A204.1 (cell line): ENCODE results near the gene PDX1.

Experiments
- FAIRE-seq: peaks from 2 replicates; lab custom pipeline; 2012; peaks lifted over from hg19 to GRCh38; lab: Jason Lieb, UNC

The PDX1 gene

GRCh38 chr13:27970382-27971235 is 50.8 kb downstream of the PDX1 start:
- FAIRE-seq = no peak

GRCh38 chr13:27971236-27971645 is 51.4 kb downstream of the PDX1 start:
- no peak for FAIRE-seq

GRCh38 chr13:27971776-27972477 is 52.1 kb downstream of the PDX1 start:
- FAIRE-seq = no peak

DNA sequence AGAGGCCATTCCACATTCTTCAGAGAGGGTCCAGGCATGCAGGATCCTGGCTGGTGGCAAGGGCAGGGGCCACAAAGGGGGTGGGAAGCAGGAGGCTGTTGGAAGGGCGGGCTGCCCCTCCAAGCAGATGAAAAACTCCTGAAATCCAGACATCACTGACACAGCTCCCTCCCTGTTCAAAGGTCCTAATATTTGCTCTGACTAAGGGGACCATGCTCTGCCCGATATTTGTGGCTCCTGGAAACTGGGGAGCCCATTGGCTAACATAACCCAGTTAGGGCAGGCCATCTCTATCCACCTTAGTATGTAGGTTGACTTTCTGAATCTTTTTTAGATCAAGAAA is 52.6 kb downstream of the PDX1 start:
- no peak for FAIRE-seq

DNA sequence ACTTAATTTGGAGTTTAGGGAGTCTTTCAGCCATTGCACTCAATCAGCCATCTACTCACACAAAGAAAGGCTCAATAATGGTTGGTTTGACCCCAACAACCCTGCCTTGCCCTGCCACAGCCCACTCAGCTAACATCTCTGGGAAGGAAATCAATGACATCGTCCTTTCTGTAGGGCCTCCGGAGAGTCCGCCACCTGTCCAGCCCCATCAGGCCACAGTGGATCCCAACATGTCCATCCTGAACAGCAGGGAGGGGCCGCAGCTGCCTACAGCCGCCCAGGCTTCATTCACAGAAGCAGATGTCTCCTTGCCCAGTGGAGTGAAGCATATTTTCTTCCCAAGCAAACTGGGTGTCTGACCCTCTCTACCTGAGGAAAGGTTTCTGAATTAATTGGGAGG is 53.5 kb downstream of the PDX1 start:
- no peak for FAIRE-seq

- no peak for FAIRE-seq
Observed at GRCh38 chr13:27973961-27974662, 54.3 kb downstream of the PDX1 start.
